ENCODE results near the gene MYO10.
A peak's percentile ranks its signal among the peaks of the same experiment; 100 is the strongest.

DNA sequence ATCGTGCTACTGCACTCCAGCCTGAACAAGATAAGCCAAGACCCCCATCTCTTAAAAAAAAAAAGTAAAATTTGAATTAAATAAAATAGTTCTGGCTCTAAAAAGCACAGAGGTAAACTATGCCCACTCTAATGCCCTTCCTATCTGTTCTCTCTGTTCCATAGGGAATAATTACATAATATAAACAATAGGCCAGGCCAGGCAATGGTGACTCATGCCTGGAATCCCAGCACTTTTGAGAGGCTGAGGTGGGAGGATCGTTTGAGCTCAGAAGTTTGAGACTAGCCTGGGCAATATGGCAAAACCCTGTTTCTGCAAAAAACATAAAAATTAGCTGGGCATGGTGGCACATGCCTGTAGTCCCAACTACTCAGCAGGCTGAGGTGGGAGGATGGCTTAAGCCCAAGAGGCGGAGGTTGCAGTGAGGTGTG lies 47.4 kb downstream of the MYO10 start:
- TF ChIP-seq EP300 (IDR thresholded peaks at IDR 0.05; ENCODE audit: borderline replicate concordance) (no peak), TEAD4 (IDR thresholded peaks at IDR 0.05) (0 out of 2 replicates have a peak, but pooled peaks have one; percentile 20), USF1 (IDR thresholded peaks at IDR 0.05) (no peak), ZBTB7A (IDR thresholded peaks at IDR 0.05; ENCODE audit: low read depth) (no peak), YY1 (IDR thresholded peaks at IDR 0.05; ENCODE audit: low read depth) (no peak), TAF1 (IDR thresholded peaks at IDR 0.05; ENCODE audit: low read depth) (no peak), CEBPB (IDR thresholded peaks at IDR 0.05) (no peak), TCF12 (IDR thresholded peaks at IDR 0.05; ENCODE audit: low read depth) (no peak), CREB1 (IDR thresholded peaks at IDR 0.05; ENCODE audit: low read depth) (no peak), FOXM1 (IDR thresholded peaks at IDR 0.05; ENCODE audit: borderline replicate concordance, low read depth) (no peak), EGR1 (IDR thresholded peaks at IDR 0.05) (no peak)
- TF ChIP-seq, protein P1, sequence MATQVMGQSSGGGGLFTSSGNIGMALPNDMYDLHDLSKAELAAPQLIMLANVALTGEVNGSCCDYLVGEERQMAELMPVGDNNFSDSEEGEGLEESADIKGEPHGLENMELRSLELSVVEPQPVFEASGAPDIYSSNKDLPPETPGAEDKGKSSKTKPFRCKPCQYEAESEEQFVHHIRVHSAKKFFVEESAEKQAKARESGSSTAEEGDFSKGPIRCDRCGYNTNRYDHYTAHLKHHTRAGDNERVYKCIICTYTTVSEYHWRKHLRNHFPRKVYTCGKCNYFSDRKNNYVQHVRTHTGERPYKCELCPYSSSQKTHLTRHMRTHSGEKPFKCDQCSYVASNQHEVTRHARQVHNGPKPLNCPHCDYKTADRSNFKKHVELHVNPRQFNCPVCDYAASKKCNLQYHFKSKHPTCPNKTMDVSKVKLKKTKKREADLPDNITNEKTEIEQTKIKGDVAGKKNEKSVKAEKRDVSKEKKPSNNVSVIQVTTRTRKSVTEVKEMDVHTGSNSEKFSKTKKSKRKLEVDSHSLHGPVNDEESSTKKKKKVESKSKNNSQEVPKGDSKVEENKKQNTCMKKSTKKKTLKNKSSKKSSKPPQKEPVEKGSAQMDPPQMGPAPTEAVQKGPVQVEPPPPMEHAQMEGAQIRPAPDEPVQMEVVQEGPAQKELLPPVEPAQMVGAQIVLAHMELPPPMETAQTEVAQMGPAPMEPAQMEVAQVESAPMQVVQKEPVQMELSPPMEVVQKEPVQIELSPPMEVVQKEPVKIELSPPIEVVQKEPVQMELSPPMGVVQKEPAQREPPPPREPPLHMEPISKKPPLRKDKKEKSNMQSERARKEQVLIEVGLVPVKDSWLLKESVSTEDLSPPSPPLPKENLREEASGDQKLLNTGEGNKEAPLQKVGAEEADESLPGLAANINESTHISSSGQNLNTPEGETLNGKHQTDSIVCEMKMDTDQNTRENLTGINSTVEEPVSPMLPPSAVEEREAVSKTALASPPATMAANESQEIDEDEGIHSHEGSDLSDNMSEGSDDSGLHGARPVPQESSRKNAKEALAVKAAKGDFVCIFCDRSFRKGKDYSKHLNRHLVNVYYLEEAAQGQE (IDR thresholded peaks at IDR 0.05; ENCODE audit: low read depth): no peak
